Adipocyte (in vitro differentiated cells): ENCODE data around the gene FCHSD2.

ENCODE experiments used
- DNase-seq: peaks from one replicate; pipeline ENCODE4 v3.0.0-alpha.2; 2015; ENCODE audit warnings: low read depth
- H3K27me3 ChIP-seq: replicated peaks from 2 replicates; pipeline ENCODE4 v1.7.0; 2013; ENCODE audit warnings: mild to moderate bottlenecking, low read length, moderate library complexity; ENCODE audit not compliant: control insufficient read depth, insufficient read depth
- H3K36me3 ChIP-seq: 2 replicates; pipeline ENCODE4 v1.7.0; 2013; ENCODE audit warnings: low read length, mild to moderate bottlenecking, moderate library complexity; ENCODE audit not compliant: control insufficient read depth, insufficient read depth, severe bottlenecking
- H3K4me1 ChIP-seq: 2 replicates; pipeline ENCODE4 v1.7.0; 2013; ENCODE audit warnings: mild to moderate bottlenecking, low read length, moderate library complexity; ENCODE audit not compliant: control insufficient read depth, insufficient read depth
- H3K4me3 ChIP-seq: 2 replicates; pipeline ENCODE4 v1.7.0; 2013; ENCODE audit warnings: mild to moderate bottlenecking, low read length, moderate library complexity
- H3K9ac ChIP-seq: 2 replicates; pipeline ENCODE4 v1.7.0; 2013; ENCODE audit warnings: mild to moderate bottlenecking, low read length, moderate library complexity
- H3K9me3 ChIP-seq: 2 replicates; pipeline ENCODE4 v1.7.0; 2013; ENCODE audit warnings: mild to moderate bottlenecking, low read length, moderate library complexity; ENCODE audit not compliant: control insufficient read depth

FCHSD2 gene

DNA sequence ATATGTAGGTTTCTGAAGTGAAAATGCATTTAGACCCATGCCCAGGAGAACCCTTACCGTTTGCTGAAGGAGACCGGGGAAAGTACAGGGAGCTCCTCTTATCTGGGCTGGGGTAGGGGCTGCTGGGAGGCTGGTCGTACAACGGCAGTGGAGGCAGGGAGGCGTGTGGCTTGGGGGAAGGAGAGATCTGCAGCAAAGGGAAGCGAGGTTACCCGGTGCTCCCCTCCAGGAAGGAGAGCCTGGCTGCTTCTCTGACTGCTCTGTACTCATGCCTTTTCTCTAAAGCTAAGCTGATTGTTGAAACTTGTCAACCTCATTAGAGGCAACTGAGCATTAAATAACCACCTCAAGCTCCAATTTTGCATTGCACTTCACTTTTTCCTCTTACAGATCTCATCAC, 300.7 kb downstream of the FCHSD2 start:
- Histone ChIP-seq H3K4me1 (peaks cover 12% of the 10 kb centered on the region), H3K4me3 (no peak overlapping the region), H3K9ac (no peak overlapping the region), H3K9me3 (no peaks in the 10 kb centered on the region), H3K36me3 (peaks cover 27% of the 10 kb centered on the region), H3K27me3 (no peaks in the 10 kb centered on the region)
- no peak for DNase-seq

DNA sequence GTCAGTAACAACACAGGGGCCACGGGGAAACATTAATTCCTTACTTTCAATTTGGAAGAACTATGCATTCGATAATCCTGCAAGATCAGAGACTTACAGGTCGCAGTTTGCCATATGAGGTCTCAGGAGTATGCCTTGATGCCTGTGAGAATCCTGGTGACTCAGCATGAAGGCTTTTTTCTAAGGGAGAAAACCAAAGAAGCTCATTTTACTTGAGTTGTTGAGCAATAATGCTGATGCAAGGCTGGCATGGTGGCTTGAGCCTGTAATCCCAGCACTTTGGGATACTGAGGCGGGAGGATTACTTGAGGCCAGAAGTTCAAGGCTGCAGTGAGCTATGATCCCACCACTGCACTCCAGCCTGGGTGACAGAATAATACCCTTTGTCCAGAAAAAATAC, 301.3 kb downstream of the FCHSD2 start:
- Histone ChIP-seq H3K4me1 (peaks cover 15% of the 10 kb centered on the region), H3K36me3 (peaks cover 27% of the 10 kb centered on the region), H3K9ac (peak overlapping the region; percentile 23), H3K27me3 (no peaks in the 10 kb centered on the region), H3K4me3 (no peak overlapping the region), H3K9me3 (no peaks in the 10 kb centered on the region)
- DNase-seq: peak; percentile 95

DNA sequence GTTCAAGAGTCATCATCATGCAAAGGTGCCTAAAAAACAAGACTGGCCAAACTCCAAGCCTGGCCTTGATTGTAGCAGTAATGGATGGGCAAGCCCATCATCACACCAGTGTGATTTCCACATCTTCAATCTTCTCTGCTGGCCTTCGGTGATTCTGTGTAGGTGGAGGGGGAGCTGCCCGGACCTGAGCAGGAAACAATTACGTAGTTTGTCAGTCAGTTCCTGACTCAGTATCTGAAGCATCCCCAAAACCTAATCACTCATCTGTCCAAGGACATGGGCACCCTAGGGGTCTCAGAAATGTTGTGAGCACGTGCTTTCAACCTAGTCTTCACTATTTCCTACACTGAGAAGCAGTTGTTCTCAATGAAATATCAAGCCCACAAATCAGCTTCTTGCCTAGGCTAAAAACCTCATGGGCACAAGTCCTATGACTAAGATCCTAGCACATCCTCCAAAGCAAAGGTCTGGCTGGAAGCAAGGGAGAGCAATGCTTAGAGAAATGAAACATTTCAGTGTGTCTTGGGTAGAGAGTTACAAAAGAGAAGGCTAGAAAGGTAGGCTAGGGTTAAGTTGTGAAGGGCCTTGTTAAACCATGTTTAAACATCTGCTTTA, 303.3 kb downstream of the FCHSD2 start:
- no peaks in the 10 kb centered on the region for H3K9me3 ChIP-seq
- no peak for DNase-seq
- peaks cover 27% of the 10 kb centered on the region for H3K36me3 ChIP-seq

DNA sequence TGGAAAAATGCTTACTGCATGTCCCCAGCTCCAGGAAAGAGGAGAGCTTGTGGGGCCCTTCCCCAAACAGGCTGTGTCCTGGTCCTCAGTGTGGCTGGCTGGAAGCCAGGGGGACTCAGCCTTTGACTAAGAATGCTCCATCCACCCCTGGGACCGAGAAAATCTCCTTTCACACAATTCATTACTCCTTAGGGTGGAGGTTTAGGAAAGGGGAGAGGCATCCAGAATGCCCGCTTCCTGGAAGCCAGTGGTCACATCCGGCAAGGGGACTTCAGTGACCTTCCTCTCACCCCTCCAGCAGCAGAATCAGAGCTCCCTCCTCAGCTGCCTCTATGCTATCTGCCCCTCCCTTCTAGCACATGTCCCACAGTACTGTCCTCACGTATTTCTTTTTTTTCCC, 306.0 kb downstream of the FCHSD2 start:
- H3K9me3 ChIP-seq: no peaks in the 10 kb centered on the region
- H3K4me3 ChIP-seq: no peak overlapping the region
- peaks cover 21% of the 10 kb centered on the region for H3K4me1 ChIP-seq
- H3K27me3 ChIP-seq: no peaks in the 10 kb centered on the region
- no peak overlapping the region for H3K9ac ChIP-seq
- H3K36me3 ChIP-seq: peaks cover 16% of the 10 kb centered on the region
- no peak for DNase-seq

More for the DNA sequence above, 303.3 kb downstream of the FCHSD2 start:
- Histone ChIP-seq H3K9ac (no peak overlapping the region), H3K27me3 (no peaks in the 10 kb centered on the region), H3K4me1 (peaks cover 20% of the 10 kb centered on the region), H3K4me3 (no peak overlapping the region)

DNA sequence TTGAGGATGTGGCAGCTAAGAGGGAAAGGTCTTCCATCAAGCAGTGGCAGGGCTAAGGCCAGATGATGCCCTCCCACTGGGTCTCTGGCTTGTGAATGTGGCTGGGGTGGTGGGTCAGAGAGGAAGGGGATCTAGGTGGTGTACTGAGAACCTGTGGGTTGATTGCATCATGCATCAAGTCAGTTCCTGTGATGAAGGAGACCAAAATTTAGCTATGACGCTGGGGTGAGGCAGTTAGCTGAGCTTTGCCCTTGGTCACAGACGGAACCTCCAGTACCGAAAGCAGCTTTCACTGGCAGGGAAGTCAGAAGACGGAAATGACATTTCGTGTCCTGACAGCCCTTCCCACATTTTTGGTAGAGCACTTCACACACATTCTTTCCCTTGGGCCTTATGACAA, 307.2 kb downstream of the FCHSD2 start:
- Histone ChIP-seq H3K4me3 (no peak overlapping the region), H3K4me1 (peaks cover 9% of the 10 kb centered on the region), H3K36me3 (peaks cover 15% of the 10 kb centered on the region), H3K27me3 (no peaks in the 10 kb centered on the region), H3K9ac (no peak overlapping the region), H3K9me3 (no peaks in the 10 kb centered on the region)
- DNase-seq: no peak

DNA sequence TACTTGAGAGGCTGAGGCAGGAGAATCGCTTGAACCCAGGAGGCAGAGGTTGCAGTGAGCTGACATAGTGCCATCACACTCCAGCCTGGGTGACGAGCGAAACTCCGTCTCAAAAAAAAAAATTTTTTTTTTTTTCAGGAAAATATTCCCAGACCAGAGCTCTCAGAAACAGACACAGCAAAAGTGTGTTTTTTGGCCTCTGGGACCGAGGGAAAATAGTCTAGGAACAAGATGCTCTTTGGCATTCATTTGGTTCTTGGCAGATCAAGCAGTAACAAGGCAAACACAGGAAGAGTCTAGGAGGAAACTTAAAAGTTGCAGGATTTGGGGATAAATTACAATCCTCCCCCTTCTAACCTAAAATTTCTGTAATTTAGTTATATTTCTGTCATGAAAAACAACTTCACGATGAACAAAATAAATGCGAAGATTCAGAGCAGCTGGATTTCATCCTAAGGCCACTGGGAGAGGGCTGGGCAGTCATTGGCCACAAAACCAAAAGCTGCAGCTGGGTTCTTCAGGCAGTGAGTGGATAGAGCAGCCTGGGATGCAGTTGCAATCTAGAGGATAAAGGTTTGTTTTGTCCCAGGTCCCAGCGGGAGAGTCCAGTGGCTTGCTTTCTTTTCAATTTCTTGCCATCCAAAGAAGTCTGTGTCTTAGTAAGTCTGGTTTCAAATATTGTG, 308.2 kb downstream of the FCHSD2 start:
- Histone ChIP-seq H3K9me3 (no peaks in the 10 kb centered on the region), H3K4me1 (peaks cover 9% of the 10 kb centered on the region), H3K4me3 (no peak overlapping the region), H3K36me3 (peaks cover 9% of the 10 kb centered on the region), H3K27me3 (no peaks in the 10 kb centered on the region), H3K9ac (no peak overlapping the region)
- no peak for DNase-seq

DNA sequence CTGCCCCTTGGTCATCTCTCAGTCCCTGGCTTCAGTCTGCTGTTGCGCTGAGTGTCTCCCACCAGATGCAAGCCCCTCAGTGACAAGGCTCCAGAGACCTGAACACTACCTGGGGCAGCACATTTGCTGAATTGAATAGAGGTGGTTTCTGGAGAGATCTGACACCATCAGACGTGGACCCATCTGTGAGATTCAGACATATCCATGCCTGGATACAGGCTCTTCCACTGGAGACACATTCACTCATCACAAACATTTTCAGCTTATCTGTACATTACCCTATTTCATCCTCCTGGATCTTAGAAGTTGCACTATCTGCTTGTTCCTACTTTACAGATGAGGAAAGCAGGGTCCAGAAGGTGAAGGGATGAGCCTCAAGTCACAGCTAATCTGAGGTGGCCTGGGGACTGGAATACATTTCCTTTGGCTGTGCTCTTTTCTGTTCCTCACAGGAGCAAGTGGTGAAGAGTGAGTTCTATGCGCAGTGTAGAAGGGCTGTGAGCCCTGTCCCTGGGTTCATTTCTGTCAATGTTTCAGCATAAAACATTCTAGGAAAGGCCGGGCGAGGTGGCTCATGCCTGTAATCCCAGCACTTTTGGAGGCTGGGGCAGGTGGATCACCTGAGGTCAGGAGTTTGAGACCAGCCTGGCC, 308.9 kb downstream of the FCHSD2 start:
- peaks cover 14% of the 10 kb centered on the region for H3K4me1 ChIP-seq
- no peaks in the 10 kb centered on the region for H3K27me3 ChIP-seq
- DNase-seq: no peak
- no peak overlapping the region for H3K4me3 ChIP-seq
- no peak overlapping the region for H3K9ac ChIP-seq
- H3K9me3 ChIP-seq: no peaks in the 10 kb centered on the region
- H3K36me3 ChIP-seq: peaks cover 9% of the 10 kb centered on the region

DNA sequence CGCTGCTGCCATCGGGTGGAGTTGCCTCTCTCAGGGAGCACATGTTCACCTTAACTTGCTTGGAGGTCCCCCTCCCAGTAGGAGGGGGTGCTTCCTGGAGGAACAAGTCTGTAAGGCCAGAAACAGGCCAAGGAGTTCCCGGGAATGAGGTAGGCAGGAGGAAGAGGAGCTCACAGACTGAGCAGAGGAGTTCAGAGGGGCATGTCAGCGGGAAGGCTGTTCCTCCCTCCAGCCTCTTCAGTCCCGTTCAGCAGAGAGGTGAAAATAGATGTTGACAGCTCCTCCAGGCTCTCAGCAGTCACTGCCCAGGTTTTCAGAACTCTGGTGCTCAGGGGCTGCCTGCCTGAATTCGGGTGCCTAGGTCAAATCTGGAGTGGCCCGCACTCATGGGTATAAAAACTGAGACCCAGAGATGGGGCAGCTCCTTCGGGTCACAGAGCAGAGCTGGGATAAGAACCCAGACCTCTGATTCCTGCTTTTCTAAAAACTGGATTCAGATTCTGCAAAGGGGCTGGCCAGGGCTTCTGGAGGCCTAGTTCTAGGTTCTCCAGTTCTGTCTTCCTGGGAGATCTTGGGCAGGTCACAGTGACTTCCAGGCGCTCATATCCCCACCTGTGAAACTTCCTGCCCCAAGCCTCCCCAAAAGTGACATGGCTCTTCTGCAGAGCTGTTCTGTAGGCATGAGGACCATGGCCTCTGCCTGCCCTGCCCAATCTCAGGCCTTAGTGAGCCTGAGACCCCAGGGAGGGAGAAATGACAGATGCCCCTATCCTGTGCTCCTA, 309.6 kb downstream of the FCHSD2 start:
- no peak overlapping the region for H3K9ac ChIP-seq
- peaks cover 16% of the 10 kb centered on the region for H3K4me1 ChIP-seq
- peaks cover 4% of the 10 kb centered on the region for H3K36me3 ChIP-seq
- H3K27me3 ChIP-seq: no peaks in the 10 kb centered on the region
- H3K9me3 ChIP-seq: no peaks in the 10 kb centered on the region
- H3K4me3 ChIP-seq: no peak overlapping the region
- no peak for DNase-seq

DNA sequence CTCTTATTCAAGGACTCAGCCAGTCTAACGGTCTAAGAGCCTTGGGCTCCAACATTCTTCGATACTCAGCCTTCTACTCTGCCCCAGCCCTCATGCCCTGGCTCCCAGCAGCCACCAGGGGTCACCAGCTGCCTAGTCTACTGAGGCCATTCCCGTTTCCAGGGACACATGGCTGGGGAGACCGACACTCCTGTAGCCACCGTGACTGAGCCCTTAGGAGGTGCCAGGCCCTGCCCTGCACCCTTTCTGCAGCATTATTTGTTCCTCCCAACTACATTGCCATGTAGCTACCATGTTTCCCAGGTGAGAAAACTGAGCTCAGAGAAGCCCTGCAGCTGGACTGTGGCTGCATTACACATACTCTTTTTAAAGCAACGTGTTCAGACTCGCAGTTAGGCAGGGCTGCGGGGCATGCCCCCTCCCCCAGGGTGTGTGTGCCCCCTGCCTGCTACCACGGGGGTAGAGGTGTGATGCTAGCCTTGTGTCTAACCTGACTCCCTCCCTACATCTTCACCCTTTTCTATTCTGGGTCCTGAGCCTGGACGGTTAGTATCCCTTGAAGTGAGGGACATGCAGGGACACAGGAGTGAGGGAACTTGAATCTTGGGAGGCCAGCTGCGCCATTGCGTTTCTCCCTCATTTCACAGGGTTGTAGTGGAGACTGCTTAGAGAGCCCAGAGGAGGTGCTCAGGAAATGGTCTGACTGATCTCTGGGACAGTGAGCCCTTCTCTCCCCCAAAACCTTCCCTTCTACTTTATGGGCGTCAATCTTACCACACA, 310.4 kb downstream of the FCHSD2 start:
- peak; percentile 90 for DNase-seq
- Histone ChIP-seq H3K9ac (peak overlapping the region; percentile 9), H3K27me3 (no peaks in the 10 kb centered on the region), H3K4me3 (no peak overlapping the region), H3K4me1 (peaks cover 16% of the 10 kb centered on the region), H3K36me3 (no peaks in the 10 kb centered on the region), H3K9me3 (no peaks in the 10 kb centered on the region)

DNA sequence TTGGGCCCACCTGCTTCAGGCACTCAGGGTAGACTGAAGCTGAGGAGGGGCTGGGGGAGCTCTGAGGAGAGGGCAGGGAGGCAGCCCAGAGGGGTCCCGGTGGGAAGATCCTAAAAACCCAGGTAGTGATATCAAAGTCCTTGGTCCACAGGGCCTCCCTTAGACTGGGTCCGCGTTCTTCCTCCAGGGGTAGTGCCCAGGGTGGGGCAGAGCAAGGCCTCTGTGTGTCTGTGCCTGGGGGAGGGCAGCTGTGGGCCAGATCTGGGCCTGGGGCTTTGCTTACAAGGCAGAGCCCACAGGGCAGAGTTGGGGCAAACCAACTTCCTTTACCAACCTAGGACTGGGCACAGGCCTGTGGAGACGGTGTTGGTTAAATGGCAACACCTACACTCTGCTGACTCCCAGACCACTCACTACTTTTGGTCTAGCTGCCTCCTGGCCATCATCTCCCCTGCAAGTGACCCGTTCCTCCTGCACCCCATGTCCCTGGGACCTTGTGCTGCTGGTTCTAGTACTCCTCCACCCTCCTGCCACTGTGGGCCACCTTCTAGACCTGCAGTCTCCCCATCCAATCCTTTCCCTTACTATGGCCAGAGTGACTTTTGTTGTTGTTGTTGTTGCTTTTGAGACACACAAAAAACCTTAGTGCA, 312.1 kb downstream of the FCHSD2 start:
- no peak for DNase-seq
- Histone ChIP-seq H3K9me3 (no peaks in the 10 kb centered on the region), H3K9ac (no peak overlapping the region), H3K36me3 (no peaks in the 10 kb centered on the region), H3K27me3 (no peaks in the 10 kb centered on the region), H3K4me3 (no peak overlapping the region), H3K4me1 (peaks cover 13% of the 10 kb centered on the region)
